Psoas muscle (tissue), 8 donors: Measurements from ENCODE around the gene ARL14. TPM values are rescaled to one million over a fixed set of nuclear protein-coding genes. Genes with fewer than 3 reads are reported as not detected.

Experiments
- ATAC-seq, 4 donors: fragments of 200-7000 bp; cut with Tn5 transposase; one replicate each; pipeline ENCODE4 v1.9.1; 2020; ENCODE audit warnings: moderate library complexity in 3 of 4, mild to moderate bottlenecking in 2 of 4
- DNase-seq, 2 donors: peaks; one replicate each; pipeline ENCODE4 v3.0.0-alpha.2; 2020
- H3K27ac ChIP-seq: fragments of 200-600 bp; one replicate; pipeline ENCODE4 v1.8.0; 2022
- H3K27me3 ChIP-seq, 3 donors: fragments of 200-600 bp in 1 of 3; one replicate each; pipeline versions ENCODE4 v1.6.1 to v1.8.0; 2013 to 2022; ENCODE audit warnings: low read length in 2 of 3, mild to moderate bottlenecking in 2 of 3, moderate library complexity in 1 of 3; ENCODE audit not compliant: insufficient read depth in 3 of 3
- H3K36me3 ChIP-seq, 2 donors: fragments of 200-600 bp in 1 of 2; one replicate each; pipeline versions ENCODE4 v1.6.1 to v1.8.0; 2013 to 2022; ENCODE audit warnings: low read depth in 1 of 2, mild to moderate bottlenecking in 1 of 2, moderate library complexity in 1 of 2; ENCODE audit not compliant: insufficient read depth in 1 of 2
- H3K4me1 ChIP-seq: fragments of 200-600 bp; one replicate; pipeline ENCODE4 v1.8.0; 2022
- H3K4me3 ChIP-seq: fragments of 200-600 bp; one replicate; pipeline ENCODE4 v1.8.0; 2022; ENCODE audit warnings: mild to moderate bottlenecking
- H3K9me3 ChIP-seq: fragments of 200-600 bp; one replicate; pipeline ENCODE4 v1.8.0; 2022
- CTCF ChIP-seq: fragments of 200-600 bp; IDR thresholded peaks from one replicate; pipeline ENCODE4 v1.8.0; 2022; ENCODE audit warnings: antibody characterized with exemption
- WGBS, 3 donors: extraction: QIAGEN DNeasy Blood & Tissue Kit; methylation state at CpG; one replicate each; pipeline versions ENCODE4 v1.1.6 to v1.1.7; 2013; 5-methylcytosine and 5-hydroxymethylcytosine counted together
- intact Hi-C, 2 donors: fragments of 100-400 bp; cut with DNase I; formaldehyde crosslinking; loops; one replicate each; pipeline versions ENCODE4 v1.11.0 to v1.14.2; 2022
- polyA plus RNA-seq, 3 donors: library from polyadenylated mRNA; stranded (reverse); fragments of 200-250 nt; gene quantifications; one replicate each; pipeline ENCODE4 v1.2.3, GENCODE V29; 2013
- total RNA-seq, 4 donors: library from RNA; stranded (reverse); fragmentation: NEBNext Ultra II Directional in 2 of 4; extraction: Animal tissue kit (Norgen Biotek cat#: 25700) in 2 of 4; gene quantifications; one replicate each; pipeline versions ENCODE4 v1.2.1 to v1.2.4, GENCODE V29; 2021 to 2023
- donor health status: healthy with polysubstance abuse.
- donor health status: DM: no; HTN: no; CAD: no; lungs with moderate emphysema.
- donor health status: Bipolar disorder and iron deficiency.
- donor health status: healthy.
- donor health status: DM: yes; HTN: yes; CAD: no.
- donor health status: DM: no; HTN: no; CAD: no.
- donor health status: DM: no; HTN: no; CAD: no.
- donor health status: DM: yes; HTN: yes; CAD: no.

The ARL14 gene
- total and polyA plus RNA-seq, 7 donors = 0.03 TPM; not detected in 6

GRCh38 chr3:160725338-160725737, 48.4 kb downstream of the ARL14 start:
- ATAC-seq (no peak), DNase-seq (no peak)
- H3K36me3 ChIP-seq = no peaks in the 10 kb centered on the region
- intact Hi-C loops = no loop called here
- no peak overlapping the region for H3K27ac ChIP-seq
- no peak for TF ChIP-seq CTCF
- H3K4me3 ChIP-seq = no peak overlapping the region
- no peaks in the 10 kb centered on the region for H3K27me3 ChIP-seq
- no peaks in the 10 kb centered on the region for H3K4me1 ChIP-seq
- H3K9me3 ChIP-seq = peaks cover 3% of the 10 kb centered on the region
- 68 to 70% (median 69%) methylated on average over 2 of the region's 2 CpGs for WGBS, 3 donors

Other genes with a start within 250 kb of the ARL14 start
- under 1 TPM; 0.20 to 0.81 (median 0.31) TPM for gene TRIM59, start 227.4 kb upstream of the ARL14 start, total RNA-seq
- gene TRIM59, start 227.4 kb upstream of the ARL14 start, polyA plus RNA-seq = under 1 TPM; 0.05 to 0.21 (median 0.07) TPM
- 100 to 1,000 TPM; 197 to 236 (median 203) TPM for gene KPNA4, start 111.6 kb upstream of the ARL14 start, total RNA-seq
- 100 to 1,000 TPM in 1 of 3 donors, 10 to 100 TPM in 2; 48.5 to 124 (median 60.9) TPM for gene KPNA4, start 111.6 kb upstream of the ARL14 start, polyA plus RNA-seq
- gene PPM1L, start 79.1 kb downstream of the ARL14 start, total RNA-seq = 10 to 100 TPM; 66.0 to 76.1 (median 68.2) TPM
- 10 to 100 TPM in 2 of 3 donors, 1 to 10 TPM in 1; 6.2 to 41.7 (median 10.5) TPM for gene PPM1L, start 79.1 kb downstream of the ARL14 start, polyA plus RNA-seq